Endothelial cell (in vitro differentiated cells): ENCODE data around the gene NBAS. TPM values are rescaled to one million over a fixed set of nuclear protein-coding genes. Genes with fewer than 3 reads are reported as not detected.
"Not testable (repeated sequence)": the region's sequence is repeated elsewhere in the genome, so short reads cannot be mapped to it uniquely, and the experiment has no call there.

Source experiments
- DNase-seq: peaks from one replicate; pipeline ENCODE4 v3.0.0; 2021; ENCODE audit warnings: low spot score
- H3K27ac Mint-ChIP-seq: one replicate; pipeline ENCODE4 v1.8.0; 2021; ENCODE audit warnings: mixed read lengths, inconsistent platforms; ENCODE audit not compliant: unreplicated experiment
- H3K27me3 Mint-ChIP-seq: one replicate; pipeline ENCODE4 v1.8.0; 2021; ENCODE audit warnings: mild to moderate bottlenecking, moderate library complexity, mixed read lengths, inconsistent platforms; ENCODE audit not compliant: unreplicated experiment
- H3K36me3 Mint-ChIP-seq: one replicate; pipeline ENCODE4 v1.8.0; 2021; ENCODE audit warnings: mild to moderate bottlenecking, low read depth, mixed read lengths, inconsistent platforms; ENCODE audit not compliant: unreplicated experiment
- H3K4me1 Mint-ChIP-seq: one replicate; pipeline ENCODE4 v1.8.0; 2021; ENCODE audit warnings: mild to moderate bottlenecking, mixed read lengths, inconsistent platforms; ENCODE audit not compliant: unreplicated experiment
- H3K4me3 Mint-ChIP-seq: one replicate; pipeline ENCODE4 v1.8.0; 2021; ENCODE audit warnings: mild to moderate bottlenecking, mixed read lengths, inconsistent platforms; ENCODE audit not compliant: unreplicated experiment
- H3K9me3 Mint-ChIP-seq: one replicate; pipeline ENCODE4 v1.8.0; 2021; ENCODE audit warnings: mixed read lengths, inconsistent platforms; ENCODE audit not compliant: unreplicated experiment
- total RNA-seq: library from RNA; stranded (reverse); fragmentation: NEBNext Ultra II Directional; extraction: Animal tissue kit (Norgen Biotek cat#: 25700); gene quantifications from one replicate; pipeline ENCODE4 v1.2.1, GENCODE V29; 2021; ENCODE audit not compliant: unreplicated experiment
- TF ChIP-seq, protein P1 (sequence below): fragments of 200-600 bp; sonication (generic); IDR thresholded peaks from one replicate; pipeline ENCODE4 v1.5.0; 2021; ENCODE audit warnings: antibody characterized with exemption; ENCODE audit not compliant: unreplicated experiment

NBAS gene
- total RNA-seq, 1 donor from 2014 or later: 52.8 TPM

DNA sequence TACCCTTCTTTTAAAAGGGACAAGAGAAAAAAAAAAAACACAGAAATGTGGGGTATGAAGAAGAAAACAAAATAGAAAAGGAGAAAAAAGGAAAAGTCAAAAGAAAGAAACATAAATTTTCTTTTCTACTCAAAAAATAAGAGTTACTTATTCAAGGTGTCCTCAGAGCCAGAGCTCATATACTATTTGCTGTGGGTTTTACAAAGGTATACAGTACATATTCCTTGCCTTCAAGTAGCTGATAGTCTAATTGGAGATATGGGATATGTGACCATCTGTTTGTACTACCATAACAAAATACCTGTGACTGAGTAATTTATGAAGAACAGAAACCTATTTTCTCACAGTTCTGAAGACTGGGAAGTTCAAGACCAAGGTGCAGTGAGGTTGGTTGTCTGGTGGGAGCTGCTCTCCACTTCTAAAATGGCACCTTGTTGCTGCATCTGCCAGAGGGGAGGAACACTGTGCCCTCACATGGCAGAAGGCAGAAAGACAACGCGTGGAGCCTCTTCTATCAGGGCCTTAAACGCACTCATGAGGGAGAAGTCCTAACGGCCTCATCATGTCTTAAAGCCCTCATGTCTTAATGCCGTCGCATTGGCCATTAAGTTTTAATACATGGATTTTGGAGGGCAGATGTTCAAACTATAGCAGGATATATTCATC lies 33.9 kb downstream of the NBAS start:
- H3K9me3 Mint-ChIP-seq: no peaks in the 10 kb centered on the region
- no peak overlapping the region for H3K27ac Mint-ChIP-seq
- no peak overlapping the region for H3K4me3 Mint-ChIP-seq
- TF ChIP-seq, protein P1, sequence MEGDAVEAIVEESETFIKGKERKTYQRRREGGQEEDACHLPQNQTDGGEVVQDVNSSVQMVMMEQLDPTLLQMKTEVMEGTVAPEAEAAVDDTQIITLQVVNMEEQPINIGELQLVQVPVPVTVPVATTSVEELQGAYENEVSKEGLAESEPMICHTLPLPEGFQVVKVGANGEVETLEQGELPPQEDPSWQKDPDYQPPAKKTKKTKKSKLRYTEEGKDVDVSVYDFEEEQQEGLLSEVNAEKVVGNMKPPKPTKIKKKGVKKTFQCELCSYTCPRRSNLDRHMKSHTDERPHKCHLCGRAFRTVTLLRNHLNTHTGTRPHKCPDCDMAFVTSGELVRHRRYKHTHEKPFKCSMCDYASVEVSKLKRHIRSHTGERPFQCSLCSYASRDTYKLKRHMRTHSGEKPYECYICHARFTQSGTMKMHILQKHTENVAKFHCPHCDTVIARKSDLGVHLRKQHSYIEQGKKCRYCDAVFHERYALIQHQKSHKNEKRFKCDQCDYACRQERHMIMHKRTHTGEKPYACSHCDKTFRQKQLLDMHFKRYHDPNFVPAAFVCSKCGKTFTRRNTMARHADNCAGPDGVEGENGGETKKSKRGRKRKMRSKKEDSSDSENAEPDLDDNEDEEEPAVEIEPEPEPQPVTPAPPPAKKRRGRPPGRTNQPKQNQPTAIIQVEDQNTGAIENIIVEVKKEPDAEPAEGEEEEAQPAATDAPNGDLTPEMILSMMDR: no peak
- no peak for DNase-seq
- H3K4me1 Mint-ChIP-seq: peaks cover 1% of the 10 kb centered on the region
- peaks cover 3% of the 10 kb centered on the region for H3K36me3 Mint-ChIP-seq
- no peaks in the 10 kb centered on the region for H3K27me3 Mint-ChIP-seq

DNA sequence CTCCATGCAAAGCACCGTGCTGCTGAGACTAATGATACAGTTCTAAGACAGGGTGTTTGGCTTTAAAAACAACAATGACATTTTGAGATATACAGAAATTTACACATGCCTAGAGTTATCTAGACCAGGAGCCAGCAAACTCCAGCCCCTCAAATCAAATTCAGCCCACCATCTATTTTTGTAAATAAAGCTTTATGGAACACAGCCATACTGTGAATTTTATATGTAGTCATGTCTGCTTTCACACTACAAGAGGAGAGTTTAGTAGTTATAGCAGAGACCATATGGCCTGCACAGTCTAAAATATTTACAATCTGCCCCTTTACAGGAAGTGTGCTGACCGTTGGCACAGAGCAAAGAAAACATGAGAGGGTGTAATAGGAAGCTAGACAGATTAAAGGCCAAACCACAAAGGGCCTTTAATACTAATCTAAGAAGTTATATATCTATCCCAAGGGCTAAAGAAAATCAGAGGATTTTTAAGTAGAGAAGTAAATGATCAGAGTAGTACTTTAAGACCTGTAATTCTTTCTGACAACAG lies 39.4 kb downstream of the NBAS start:
- no peak for DNase-seq
- no peaks in the 10 kb centered on the region for H3K9me3 Mint-ChIP-seq
- peaks cover 8% of the 10 kb centered on the region for H3K4me1 Mint-ChIP-seq
- no peak overlapping the region for H3K27ac Mint-ChIP-seq
- no peak overlapping the region for H3K4me3 Mint-ChIP-seq
- H3K36me3 Mint-ChIP-seq: peaks cover 3% of the 10 kb centered on the region
- H3K27me3 Mint-ChIP-seq: no peaks in the 10 kb centered on the region
- TF ChIP-seq, protein P1: no peak

DNA sequence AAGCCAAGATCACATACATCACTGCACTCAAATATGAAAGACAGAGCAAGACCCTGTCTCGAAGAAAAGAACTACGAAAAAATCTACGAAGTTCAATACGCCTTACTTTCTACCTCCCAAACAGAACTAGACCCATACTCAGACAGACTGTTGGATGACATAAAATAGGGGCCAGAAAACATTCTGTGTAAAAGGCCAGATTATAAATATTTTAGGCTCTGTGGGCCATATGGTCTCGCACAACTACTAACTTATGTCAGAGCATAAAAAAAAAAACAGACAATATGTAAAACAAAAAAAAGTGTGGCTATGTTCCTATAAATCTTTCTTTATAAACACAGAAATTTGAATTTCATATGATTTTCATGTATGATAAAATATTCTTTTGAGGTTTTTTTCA lies 40.8 kb downstream of the NBAS start:
- no peaks in the 10 kb centered on the region for H3K9me3 Mint-ChIP-seq
- peaks cover 3% of the 10 kb centered on the region for H3K36me3 Mint-ChIP-seq
- no peak overlapping the region for H3K27ac Mint-ChIP-seq
- H3K27me3 Mint-ChIP-seq: no peaks in the 10 kb centered on the region
- DNase-seq: no peak
- no peak overlapping the region for H3K4me3 Mint-ChIP-seq
- H3K4me1 Mint-ChIP-seq: peaks cover 8% of the 10 kb centered on the region
- TF ChIP-seq, protein P1: no peak

DNA sequence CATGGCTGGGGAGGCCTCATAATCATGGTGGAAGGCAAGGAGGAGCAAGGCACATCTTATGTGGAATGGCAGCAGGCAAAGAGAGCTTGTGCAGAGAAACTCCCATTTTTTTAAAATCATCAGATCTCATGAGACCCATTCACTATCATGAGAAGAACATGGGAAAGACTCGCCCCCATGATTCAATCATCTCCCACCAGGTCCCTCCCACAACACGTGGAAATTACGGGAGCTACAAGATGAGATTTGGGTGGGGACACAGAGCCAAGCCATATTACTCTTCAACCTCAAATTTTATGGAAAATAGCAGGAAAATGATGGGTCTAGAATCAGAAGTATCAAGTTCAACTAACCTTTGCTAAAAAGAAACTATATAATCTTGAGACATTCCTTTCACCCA lies 42.4 kb downstream of the NBAS start:
- H3K27me3 Mint-ChIP-seq, DNase-seq, H3K4me3 Mint-ChIP-seq, H3K36me3 Mint-ChIP-seq, H3K9me3 Mint-ChIP-seq, H3K27ac Mint-ChIP-seq, H3K4me1 Mint-ChIP-seq: not testable (repeated sequence)

DNA sequence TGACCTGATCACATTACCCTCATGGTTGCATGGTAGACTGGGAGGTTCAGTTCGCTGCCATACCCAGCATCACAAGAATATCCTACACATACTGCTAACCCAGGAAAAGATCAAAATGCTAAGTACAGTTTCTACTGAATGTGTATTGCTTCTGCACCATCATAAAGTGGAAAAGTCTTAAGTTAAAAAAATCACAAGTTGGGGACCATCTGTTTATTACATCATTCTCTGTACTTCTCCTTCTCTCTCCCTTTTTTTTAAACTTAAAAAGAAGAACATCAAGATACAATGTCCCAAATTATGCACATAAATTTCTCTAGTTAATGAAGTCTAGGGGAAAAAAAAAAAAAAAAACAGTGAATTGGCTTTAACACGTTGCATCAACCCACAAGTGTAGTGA lies 43.3 kb downstream of the NBAS start:
- no peaks in the 10 kb centered on the region for H3K9me3 Mint-ChIP-seq
- no peak overlapping the region for H3K27ac Mint-ChIP-seq
- DNase-seq: no peak
- H3K27me3 Mint-ChIP-seq: no peaks in the 10 kb centered on the region
- H3K4me1 Mint-ChIP-seq: peaks cover 8% of the 10 kb centered on the region
- H3K4me3 Mint-ChIP-seq: no peak overlapping the region
- TF ChIP-seq, protein P1: no peak
- peaks cover 4% of the 10 kb centered on the region for H3K36me3 Mint-ChIP-seq
